GM23338 (cell line): ENCODE results near the gene ZNF385B. TPM values are rescaled to one million over a fixed set of nuclear protein-coding genes. Genes with fewer than 3 reads are reported as not detected.

Experiments
- ATAC-seq: fragments of 200-7000 bp; cut with Tn5 transposase; 3 replicates; pipeline ENCODE4 v1.9.1; 2020
- DNase-seq: peaks from one replicate; pipeline ENCODE4 v3.0.0-alpha.2; 2015; ENCODE audit warnings: low spot score
- H2AFZ ChIP-seq: fragments of 200-600 bp; sonication (generic); 2 replicates; pipeline ENCODE4 v1.8.0; 2016; ENCODE audit warnings: antibody characterized with exemption, mild to moderate bottlenecking, moderate library complexity
- H3F3A ChIP-seq: fragments of 200-600 bp; sonication (generic); replicated peaks from 2 replicates; pipeline ENCODE4 v1.8.0; 2017; ENCODE audit warnings: antibody characterized with exemption, mixed run types, low read depth
- H3K27ac ChIP-seq: fragments of 200-600 bp; sonication (generic); 2 replicates; pipeline ENCODE4 v1.6.1; 2016; ENCODE audit warnings: low read depth
- H3K27me3 ChIP-seq: fragments of 200-600 bp; sonication (generic); 2 replicates; pipeline ENCODE4 v1.8.0; 2016; ENCODE audit warnings: mild to moderate bottlenecking, mixed run types, moderate library complexity; ENCODE audit not compliant: insufficient read depth
- H3K36me3 ChIP-seq: fragments of 200-600 bp; sonication (generic); 2 replicates; pipeline ENCODE4 v1.8.0; 2016; ENCODE audit warnings: mild to moderate bottlenecking; ENCODE audit not compliant: insufficient read depth
- H3K4me1 ChIP-seq: fragments of 200-600 bp; sonication (generic); 2 replicates; pipeline ENCODE4 v1.8.0; 2016; ENCODE audit warnings: mild to moderate bottlenecking, moderate library complexity; ENCODE audit not compliant: insufficient read depth
- H3K4me2 ChIP-seq: fragments of 200-600 bp; sonication (generic); 2 replicates; pipeline ENCODE4 v1.7.1; 2017; ENCODE audit warnings: mixed run types
- H3K4me3 ChIP-seq: fragments of 200-600 bp; sonication (generic); 2 replicates; pipeline ENCODE4 v1.6.1; 2016; ENCODE audit warnings: mixed run types
- H3K79me2 ChIP-seq: fragments of 200-600 bp; sonication (generic); replicated peaks from 2 replicates; pipeline ENCODE4 v1.8.0; 2017; ENCODE audit warnings: mild to moderate bottlenecking; ENCODE audit not compliant: insufficient read depth
- H3K9me2 ChIP-seq: fragments of 200-600 bp; sonication (generic); 2 replicates; pipeline ENCODE4 v1.8.0; 2017; ENCODE audit not compliant: insufficient read depth
- H4K20me1 ChIP-seq: fragments of 200-600 bp; sonication (generic); replicated peaks from 2 replicates; pipeline ENCODE4 v1.8.0; 2017; ENCODE audit warnings: mild to moderate bottlenecking; ENCODE audit not compliant: insufficient read depth
- H3K27ac Mint-ChIP-seq: 2 replicates; pipeline ENCODE4 v1.8.0; 2020; ENCODE audit warnings: inconsistent platforms, mild to moderate bottlenecking, moderate library complexity, mixed read lengths
- H3K27me3 Mint-ChIP-seq: 3 replicates; pipeline ENCODE4 v1.8.0; 2022; ENCODE audit warnings: low read depth, mild to moderate bottlenecking, moderate library complexity, mixed read lengths, inconsistent platforms; ENCODE audit not compliant: insufficient read depth, poor library complexity
- H3K36me3 Mint-ChIP-seq: 3 replicates; pipeline ENCODE4 v1.8.0; 2021; ENCODE audit warnings: low read depth, mild to moderate bottlenecking, inconsistent platforms, moderate library complexity, mixed read lengths
- H3K4me1 Mint-ChIP-seq: 3 replicates; pipeline ENCODE4 v1.8.0; 2020; ENCODE audit warnings: mild to moderate bottlenecking, inconsistent platforms, mixed read lengths
- H3K4me3 Mint-ChIP-seq: 3 replicates; pipeline ENCODE4 v1.8.0; 2021; ENCODE audit warnings: moderate library complexity, mild to moderate bottlenecking, inconsistent platforms, mixed read lengths
- H3K9me3 Mint-ChIP-seq: 3 replicates; pipeline ENCODE4 v1.8.0; 2020; ENCODE audit warnings: moderate library complexity, mild to moderate bottlenecking, inconsistent platforms, mixed read lengths
- CREB1 ChIP-seq: fragments of 250-450 bp; sonication (Bioruptor Pico); IDR thresholded peaks from 2 replicates; pipeline ENCODE4 v1.5.0; 2020; ENCODE audit warnings: low read depth, mild to moderate bottlenecking, moderate library complexity
- EZH2phosphoT487 ChIP-seq: fragments of 200-600 bp; sonication (generic); IDR thresholded peaks from one replicate; pipeline ENCODE4 v1.8.1; 2018; ENCODE audit warnings: antibody characterized with exemption; ENCODE audit not compliant: unreplicated experiment
- POLR2AphosphoS5 ChIP-seq: IDR thresholded peaks from 2 replicates; pipeline ENCODE4 v1.6.1; 2016; ENCODE audit warnings: antibody characterized with exemption, low read depth
- ZNF114 ChIP-seq: fragments of 250-450 bp; sonication (Bioruptor Pico); IDR thresholded peaks from 2 replicates; pipeline ENCODE4 v1.5.0; 2020; ENCODE audit warnings: mild to moderate bottlenecking, moderate library complexity
- ZNF462 ChIP-seq: fragments of 250-450 bp; sonication (Bioruptor Pico); IDR thresholded peaks from 2 replicates; pipeline ENCODE4 v1.5.0; 2020; ENCODE audit warnings: mild to moderate bottlenecking, moderate library complexity
- polyA plus RNA-seq: library from polyadenylated mRNA; unstranded; fragments of >200 nt; fragmentation: Nextera tagmentation; extraction: Ambion mirVana; gene quantifications from 2 replicates; pipeline ENCODE4 v1.2.1, GENCODE V29; 2016
- total RNA-seq: library from RNA; depleted of rRNA; stranded (reverse); fragments of >200 nt; shearing (Covaris generic); gene quantifications from 2 replicates; pipeline ENCODE4 v1.2.3, GENCODE V29; 2014

ZNF385B gene
- total and polyA plus RNA-seq, 2 experiments from 2014 or later, result 1.5 to 4.6 TPM

GRCh38 chr2:179855673-179856072, 5.7 kb downstream of the ZNF385B start (continued):
- TF ChIP-seq ZNF462 (CRISPR knock-in tag), result no peak
- no peak for TF ChIP-seq EZH2phosphoT487
- TF ChIP-seq CREB1 (CRISPR knock-in tag), result no peak
- TF ChIP-seq POLR2AphosphoS5, result no peak

GRCh38 chr2:179854891-179855290, 6.5 kb downstream of the ZNF385B start:
- H3K36me3 Mint-ChIP-seq, result no peaks in the 10 kb centered on the region
- no peaks in the 10 kb centered on the region for H3K79me2 ChIP-seq
- H3K27ac Mint-ChIP-seq, result no peak overlapping the region

More at GRCh38 chr2:179854891-179855290, 6.5 kb downstream of the ZNF385B start:
- no peak overlapping the region for H3K27ac ChIP-seq
- H3K27me3 ChIP-seq, result peaks cover 21% of the 10 kb centered on the region
- H3K36me3 ChIP-seq, result no peaks in the 10 kb centered on the region
- no peak for DNase-seq
- no peak overlapping the region for H3K4me2 ChIP-seq
- H3K4me1 Mint-ChIP-seq, result peaks cover 11% of the 10 kb centered on the region
- H3K27me3 Mint-ChIP-seq, result peaks cover 6% of the 10 kb centered on the region
- H3K9me3 Mint-ChIP-seq, result no peaks in the 10 kb centered on the region
- no peak overlapping the region for H3K4me3 ChIP-seq
- H3K4me1 ChIP-seq, result 0 out of 2 replicates have a peak, but pooled peaks cover 5% of the 10 kb centered on the region
- no peaks in the 10 kb centered on the region for H3F3A ChIP-seq
- no peaks in the 10 kb centered on the region for H4K20me1 ChIP-seq
- no peak overlapping the region for H3K4me3 Mint-ChIP-seq
- no peak overlapping the region for H2AFZ ChIP-seq
- H3K9me2 ChIP-seq, result no peaks in the 10 kb centered on the region
- no peak for ATAC-seq
- no peak for TF ChIP-seq CREB1 (CRISPR knock-in tag)
- TF ChIP-seq ZNF114 (CRISPR knock-in tag), result no peak
- no peak for TF ChIP-seq EZH2phosphoT487
